Activated T-helper 1 cell treated with Interleukin-2 at 50 U/mL for 16 hours (primary cell): ENCODE measurements around the gene SYPL2.
"Not testable (repeated sequence)": the region's sequence is repeated elsewhere in the genome, so short reads cannot be mapped to it uniquely, and the experiment has no call there.

ENCODE experiments used
- DNase-seq: peaks from one replicate; pipeline ENCODE4 v3.0.0-alpha.2; 2020; ENCODE audit warnings: low read depth

Gene SYPL2

GRCh38 chr1:109466452-109467300, at the start of gene SYPL2:
Gene SYPL2, plus strand, starts transcription at chr1:109466546. Its CDS starts 298 bp downstream, at chr1:109466844.
- no peak for DNase-seq

DNA sequence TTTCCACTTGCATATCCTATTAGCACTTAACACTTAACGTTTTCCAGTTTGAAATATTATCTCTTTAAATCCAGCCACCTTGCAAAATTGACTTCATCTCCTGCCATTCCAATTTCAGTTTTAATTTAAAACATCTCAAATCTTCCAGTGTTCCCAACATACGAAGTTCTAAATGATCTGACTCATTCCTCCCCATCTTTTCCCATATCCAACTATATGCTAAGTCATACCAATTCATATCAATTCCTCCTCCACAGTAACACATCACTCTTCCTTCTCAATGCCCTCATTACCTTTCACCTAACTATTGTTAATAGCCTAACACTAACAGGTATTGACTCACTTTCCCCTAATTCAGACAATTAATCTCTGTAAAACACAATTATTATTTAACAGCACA, 42.8 kb upstream of the SYPL2 start:
- DNase-seq: no peak

GRCh38 chr1:109425391-109426280, 40.7 kb upstream of the SYPL2 start:
- peak; percentile 27 for DNase-seq

DNA sequence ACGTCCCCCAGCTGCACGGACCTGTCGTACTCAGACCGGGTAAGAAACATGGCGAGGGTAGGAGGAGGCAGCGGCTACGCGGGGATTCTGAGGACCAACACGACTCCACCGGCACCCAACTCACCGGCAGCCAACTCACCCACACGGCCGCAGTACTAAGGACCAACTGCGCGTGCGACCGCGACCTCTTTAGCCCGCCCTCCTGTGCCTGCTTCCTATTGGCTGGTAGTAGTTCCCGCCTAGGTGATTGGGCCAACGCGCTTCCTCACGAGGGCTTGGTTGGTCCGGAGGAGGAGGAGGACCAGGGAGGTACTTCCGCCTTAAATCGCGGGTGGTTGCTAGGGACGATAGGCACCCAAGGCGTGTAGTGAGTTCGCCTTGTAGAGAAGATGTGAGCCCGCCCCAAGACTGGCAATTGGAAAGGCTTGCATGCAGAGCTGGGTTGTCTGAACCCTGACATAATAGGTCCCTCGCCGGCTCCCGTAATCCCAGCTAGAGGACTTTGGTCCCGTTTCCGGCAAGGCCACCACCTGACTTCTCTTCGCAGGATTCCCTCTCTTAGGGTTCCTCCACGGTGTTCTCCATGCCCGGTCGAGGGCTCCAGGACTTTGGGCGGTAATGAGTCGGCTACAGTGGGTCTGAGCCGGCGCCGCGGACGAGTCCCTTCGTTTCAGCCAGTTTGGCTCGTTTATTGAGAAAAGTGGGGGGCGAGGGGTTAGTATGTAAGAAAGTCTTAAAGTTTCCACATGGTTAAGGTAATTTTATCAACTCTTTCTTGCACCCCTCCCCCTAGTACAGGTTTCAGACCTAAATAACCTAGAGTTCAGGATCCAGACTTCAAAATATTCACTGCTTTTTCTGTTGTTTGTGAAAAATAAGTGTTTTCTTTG, 39.8 kb upstream of the SYPL2 start, which contains the start of gene PSMA5:
TSS of gene PSMA5 (minus strand) at position 168 of the 890 bp plus-strand sequence. CDS start at position 50, 118 bp downstream.
- DNase-seq: peak; percentile 89

- DNase-seq: no peak
Measured at GRCh38 chr1:109427171-109427467, 39.2 kb upstream of the SYPL2 start.

DNA sequence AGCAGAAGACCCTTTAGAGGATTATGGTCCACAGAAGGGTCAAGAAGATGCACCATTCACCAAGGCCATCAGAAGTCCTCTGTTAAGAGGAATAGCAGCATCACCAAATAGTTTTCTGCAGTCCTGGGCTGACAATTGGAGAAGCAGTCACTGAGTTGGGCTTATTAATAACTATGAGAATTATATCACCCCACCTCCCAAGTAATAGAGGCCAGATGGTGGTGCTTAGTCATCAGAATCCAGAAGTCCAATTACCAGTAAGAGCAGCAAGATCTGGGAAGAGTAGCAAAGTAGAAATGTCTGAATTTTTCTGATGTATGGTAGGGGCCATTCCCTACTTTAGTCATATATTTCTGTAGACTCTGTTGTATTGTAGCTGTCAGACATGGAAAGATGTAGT, 34.0 kb upstream of the SYPL2 start:
- no peak for DNase-seq

DNA sequence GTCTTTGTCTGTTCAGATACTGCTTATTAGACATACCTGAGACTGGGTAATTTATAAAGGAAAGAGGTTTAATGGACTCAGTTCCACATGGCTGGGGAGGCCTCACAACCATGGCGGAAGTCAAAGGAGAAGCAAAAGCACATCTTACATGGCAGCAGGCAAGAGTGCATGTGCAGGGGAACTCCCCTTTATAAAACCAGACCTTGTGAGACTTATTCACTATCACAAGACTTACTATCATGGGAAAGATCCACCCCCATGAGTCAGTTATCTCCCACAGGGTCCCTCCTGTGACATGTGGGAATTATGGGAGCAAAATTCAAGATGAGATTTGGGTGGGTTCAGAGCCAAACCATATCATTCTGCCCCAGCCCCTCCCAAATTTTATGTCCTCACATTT, 33.0 kb upstream of the SYPL2 start:
- no peak for DNase-seq

DNA sequence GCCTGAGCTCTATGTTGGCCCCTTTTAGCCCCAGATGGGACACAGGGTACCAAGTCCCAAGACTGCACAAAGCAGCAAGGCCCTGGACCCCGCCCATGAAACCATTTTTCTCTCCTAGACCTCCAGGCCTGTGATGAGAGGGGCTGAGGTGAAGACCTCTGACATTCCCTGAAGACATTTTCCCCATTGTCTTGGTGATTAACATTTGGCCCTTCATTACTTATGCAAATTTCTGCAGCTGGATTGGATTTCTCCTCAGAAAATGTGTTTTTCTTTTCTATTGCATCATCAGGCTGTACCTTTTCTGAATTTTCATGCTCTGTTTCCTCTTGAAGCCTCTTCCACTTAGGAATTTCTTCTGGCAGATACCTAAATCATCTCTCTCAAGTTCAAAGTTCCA, 31.9 kb upstream of the SYPL2 start:
- DNase-seq: no peak

- DNase-seq: no peak
Measured at GRCh38 chr1:109438798-109439297, 27.5 kb upstream of the SYPL2 start.

- no peak for DNase-seq
Measured at GRCh38 chr1:109441069-109441468, 25.3 kb upstream of the SYPL2 start.

GRCh38 chr1:109443476-109443875, 22.9 kb upstream of the SYPL2 start:
- no peak for DNase-seq

DNA sequence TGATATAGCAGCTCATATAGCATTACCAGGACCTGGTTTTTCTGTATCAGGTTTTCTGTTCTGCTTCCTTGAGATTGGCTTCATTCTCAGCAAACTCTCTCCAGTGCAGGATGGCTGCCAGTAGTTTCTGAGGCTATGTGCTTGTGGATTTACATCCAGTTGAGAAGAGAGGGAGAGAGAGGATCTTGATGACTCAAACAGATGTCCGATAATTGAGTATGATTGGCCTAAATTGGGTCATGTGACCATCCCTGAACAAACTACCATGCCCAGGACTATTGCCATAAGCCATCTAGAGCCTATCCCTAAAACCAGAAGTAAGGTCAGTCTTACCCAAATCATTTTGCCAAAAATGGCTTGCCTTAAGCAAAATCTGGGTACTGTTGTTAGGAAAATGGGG, 22.0 kb upstream of the SYPL2 start:
- no peak for DNase-seq

GRCh38 chr1:109445949-109446695, 20.2 kb upstream of the SYPL2 start:
- not testable (repeated sequence) for DNase-seq

- no peak for DNase-seq
Measured at GRCh38 chr1:109447524-109447923, 18.8 kb upstream of the SYPL2 start.

GRCh38 chr1:109454497-109455133, 11.7 kb upstream of the SYPL2 start:
- no peak for DNase-seq

DNA sequence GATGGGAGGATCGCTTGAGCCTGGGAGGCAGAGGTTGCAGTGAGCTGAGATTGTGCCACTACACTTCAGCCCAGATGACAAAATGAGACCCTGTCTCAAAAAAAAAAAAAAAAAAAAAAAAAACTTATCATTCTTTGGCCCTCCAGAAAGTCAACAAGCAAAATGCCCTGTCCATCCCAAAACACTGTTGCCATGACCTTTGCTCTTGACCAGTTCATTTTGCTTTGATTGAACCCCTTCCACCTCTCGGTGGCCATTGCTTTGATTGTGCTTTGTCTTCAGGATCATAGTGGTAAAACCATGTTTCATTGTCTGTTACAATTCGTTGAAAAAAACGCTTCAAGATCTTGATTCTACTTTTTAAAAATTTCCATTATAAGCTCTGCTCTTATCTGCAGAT, 8.5 kb upstream of the SYPL2 start:
- DNase-seq: no peak

DNA sequence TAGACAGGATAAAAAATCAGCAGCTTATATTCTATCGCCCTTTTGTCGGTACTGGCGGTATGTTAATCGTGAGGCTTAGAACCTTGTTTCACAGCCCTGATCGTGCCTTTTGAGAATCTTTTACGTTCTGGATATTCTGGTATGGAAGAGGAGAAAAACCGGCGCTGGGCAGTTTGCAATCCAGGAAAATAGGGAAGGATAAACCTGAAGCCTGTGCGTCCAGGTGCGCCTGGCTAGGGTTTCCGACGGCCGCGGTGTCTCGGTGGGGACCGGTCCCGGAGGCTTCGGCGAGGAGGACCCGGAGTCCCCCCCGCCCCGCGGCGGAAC, 258 bp upstream of the SYPL2 start:
- DNase-seq: no peak

- DNase-seq: no peak
Measured at GRCh38 chr1:109467301-109467777, 993 bp downstream of the SYPL2 start.

DNA sequence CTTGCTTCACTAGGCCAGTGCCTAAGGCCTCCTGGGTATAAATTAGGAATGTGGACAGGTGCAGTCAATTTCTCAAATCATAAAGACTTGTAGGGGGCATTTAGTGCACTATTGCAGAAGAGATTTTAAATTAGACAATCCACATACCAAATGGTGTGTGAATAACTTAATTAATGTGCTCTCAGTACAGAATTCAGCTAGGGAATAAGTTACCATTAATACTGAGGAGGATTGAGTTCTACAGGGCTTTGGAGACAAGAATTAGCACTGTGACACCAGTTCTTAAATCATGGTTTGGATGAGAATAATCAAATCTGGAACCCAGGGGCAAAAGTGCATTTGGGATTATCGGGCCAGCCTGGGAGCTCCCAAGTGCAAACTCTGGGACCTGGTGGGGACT, 1.7 kb downstream of the SYPL2 start:
- no peak for DNase-seq

DNA sequence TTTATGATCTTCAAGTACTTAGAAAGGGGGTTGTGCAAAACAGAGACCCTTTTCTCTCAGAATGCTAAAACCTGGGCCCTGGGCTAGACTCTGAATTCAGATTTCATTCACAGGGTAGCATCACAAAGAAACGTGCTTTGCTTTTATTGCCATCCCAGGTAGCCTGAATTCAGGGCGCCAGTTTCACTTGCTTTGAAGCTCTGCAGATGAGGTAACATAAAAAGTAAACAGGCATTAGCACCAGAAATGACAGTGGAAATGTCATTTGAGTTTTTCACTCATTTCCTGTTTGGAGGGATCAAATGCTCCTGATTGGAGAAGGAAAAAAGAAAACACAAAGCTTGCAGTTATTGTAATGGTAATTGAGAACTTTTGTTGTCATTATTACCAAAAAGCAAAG, 2.6 kb downstream of the SYPL2 start:
- no peak for DNase-seq

GRCh38 chr1:109470245-109470644, 3.9 kb downstream of the SYPL2 start:
- DNase-seq: no peak
